AG04449 (cell line): ENCODE data around the gene NID2.

Source experiments
- CTCF ChIA-PET: fragments of 350-600 bp; formaldehyde crosslinking; extraction: SDS; loops from one replicate; lab custom pipeline; 2021; ENCODE audit warnings: antibody characterized with exemption; lab: Yijun Ruan, JAX
- POLR2A ChIA-PET: fragments of 400-600, 350-600 bp; formaldehyde crosslinking; extraction: SDS; loops from one replicate; lab custom pipeline; 2020; ENCODE audit warnings: antibody characterized with exemption, inconsistent platforms; lab: Yijun Ruan, JAX
- DNase-seq: peaks from one replicate; pipeline ENCODE4 v3.0.0-alpha.2; 2010; ENCODE audit warnings: low read depth, low spot score
- H3K4me3 ChIP-seq: 2 replicates; pipeline ENCODE4 v1.5.1; 2011; ENCODE audit warnings: low read depth, mild to moderate bottlenecking, control low read depth, low read length
- CTCF ChIP-seq: IDR thresholded peaks from one replicate; pipeline ENCODE4 v1.5.1; 2011; ENCODE audit warnings: mild to moderate bottlenecking, moderate library complexity, low read length, control low read depth, inconsistent platforms; ENCODE audit not compliant: insufficient read depth; ENCODE audit errors: missing control alignments

NID2 gene

GRCh38 chr14:52078095-52078531, 9.3 kb upstream of the NID2 start:
- DNase-seq: no peak
- ChIA-PET CTCF (interaction anchor here (1.7 kb wide), 1 partner anchor 35 kb away, joined by 5 read pairs; no protein-coding TSS in a partner anchor), POLR2A (interaction anchor here (1.8 kb wide), 1 partner anchor 9 kb away, joined by 6 read pairs; the partner anchor contains the start of gene NID2)
- H3K4me3 ChIP-seq: no peak overlapping the region
- no peak for TF ChIP-seq CTCF

- CTCF ChIA-PET: interaction anchor here (0.7 to 1.2 kb wide), 3 partner anchors 9 to 55 kb away, joined by 3 to 5 read pairs (median 3); no protein-coding TSS in a partner anchor
- POLR2A ChIA-PET: interaction anchor here (1.8 kb wide), 1 partner anchor 8 kb away, joined by 6 read pairs; the partner anchor contains the start of gene NID2
- no peak for TF ChIP-seq CTCF
- no peak for DNase-seq
- no peak overlapping the region for H3K4me3 ChIP-seq
These were observed 8.6 kb upstream of the NID2 start for GRCh38 chr14:52077256-52077979.

- H3K4me3 ChIP-seq: no peak overlapping the region
- no peak for TF ChIP-seq CTCF
- ChIA-PET CTCF (interaction anchor here (1.1 to 1.2 kb wide), 2 partner anchors 33 to 56 kb away, joined by 3 to 5 read pairs; no protein-coding TSS in a partner anchor), POLR2A (no interaction called here)
- no peak for DNase-seq
These were observed 7.5 kb upstream of the NID2 start for GRCh38 chr14:52076334-52076733.

GRCh38 chr14:52075371-52075770, 6.5 kb upstream of the NID2 start:
- no peak for TF ChIP-seq CTCF
- CTCF ChIA-PET: interaction anchor here (1.1 kb wide), 1 partner anchor 30 kb away, joined by 3 read pairs; no protein-coding TSS in a partner anchor
- POLR2A ChIA-PET: no interaction called here
- H3K4me3 ChIP-seq: no peak overlapping the region
- DNase-seq: no peak

- H3K4me3 ChIP-seq: no peak overlapping the region
- ChIA-PET CTCF (interaction anchor here (0.9 to 4.9 kb wide), 3 partner anchors 7 to 59 kb away, joined by 3 to 28 read pairs (median 19); no protein-coding TSS in a partner anchor), POLR2A (no interaction called here)
- no peak for DNase-seq
- TF ChIP-seq CTCF: no peak
These were observed 4.4 kb upstream of the NID2 start for GRCh38 chr14:52073251-52073650.

GRCh38 chr14:52072266-52072780, 3.5 kb upstream of the NID2 start:
- POLR2A ChIA-PET: interaction anchor here (0.5 kb wide), 1 partner anchor 13 kb away, joined by 3 read pairs; no protein-coding TSS in a partner anchor
- no peak overlapping the region for H3K4me3 ChIP-seq
- CTCF ChIA-PET: interaction anchor here (0.6 to 5.3 kb wide), 12 partner anchors 8 to 93 kb away, joined by 3 to 35 read pairs (median 4); no protein-coding TSS in a partner anchor
- DNase-seq: no peak
- no peak for TF ChIP-seq CTCF
